Breast epithelium (tissue), 3 donors: ENCODE results near the gene CACNA1H.

ENCODE experiments used
- CTCF ChIP-seq, 3 donors: fragments of 450-650 bp; IDR thresholded peaks; one replicate each; pipeline ENCODE4 v1.5.1; 2016 to 2017; ENCODE audit warnings: antibody characterized with exemption in 3 of 3, mild to moderate bottlenecking in 3 of 3, moderate library complexity in 3 of 3
- POLR2A ChIP-seq: fragments of 450-650 bp; IDR thresholded peaks from one replicate; pipeline ENCODE4 v1.6.1; 2016; ENCODE audit warnings: antibody characterized with exemption, mild to moderate bottlenecking, moderate library complexity
- POLR2AphosphoS5 ChIP-seq, 3 donors: sonication (generic); formaldehyde crosslinking; IDR thresholded peaks; one replicate each; pipeline ENCODE4 v1.6.1; 2017; ENCODE audit warnings: antibody characterized with exemption in 3 of 3

DNA sequence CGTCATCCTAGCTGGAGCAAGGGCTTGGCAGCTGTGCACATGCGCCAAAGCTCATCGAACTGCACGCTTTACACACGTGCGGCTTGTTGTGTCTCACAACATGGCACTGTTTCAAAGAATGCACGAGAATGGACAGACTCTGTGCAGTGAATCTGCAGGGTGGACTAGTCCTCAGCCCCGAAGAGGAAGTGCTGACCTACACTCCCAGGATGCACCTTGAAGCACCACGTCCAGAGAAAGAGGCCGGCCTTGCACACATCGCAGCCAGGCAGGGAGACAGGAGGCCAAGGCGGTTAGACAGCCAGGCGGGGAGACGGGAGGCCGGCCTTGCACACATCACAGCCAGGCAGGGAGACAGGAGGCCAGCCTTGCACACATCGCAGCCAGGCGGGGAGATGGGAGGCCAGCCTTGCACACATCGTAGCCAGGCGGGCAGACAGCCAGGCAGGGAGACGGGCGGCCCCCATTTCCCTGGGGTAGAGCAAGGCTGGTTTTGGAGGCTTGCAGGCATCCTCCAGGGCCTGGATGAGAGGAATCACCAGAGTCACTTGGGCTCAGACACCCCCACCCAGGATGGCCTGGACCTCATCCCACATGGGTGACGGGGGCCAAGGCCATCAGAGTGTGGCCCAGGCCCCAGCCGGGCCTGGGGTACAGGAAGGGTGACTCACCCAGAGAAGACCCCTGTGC lies 9.0 kb upstream of the CACNA1H start:
- TF ChIP-seq POLR2A (no peak), CTCF (IDR thresholded peaks at IDR 0.05) (no peak), POLR2AphosphoS5 (IDR thresholded peaks at IDR 0.05) (no peak)
